ENCODE measurements around the gene RP9. TPM values are rescaled to one million over a fixed set of nuclear protein-coding genes. Genes with fewer than 3 reads are reported as not detected.

The RP9 gene
- total and polyA plus RNA-seq, 9 donors, result 6.2 to 24.2 (median 11.3) TPM

DNA sequence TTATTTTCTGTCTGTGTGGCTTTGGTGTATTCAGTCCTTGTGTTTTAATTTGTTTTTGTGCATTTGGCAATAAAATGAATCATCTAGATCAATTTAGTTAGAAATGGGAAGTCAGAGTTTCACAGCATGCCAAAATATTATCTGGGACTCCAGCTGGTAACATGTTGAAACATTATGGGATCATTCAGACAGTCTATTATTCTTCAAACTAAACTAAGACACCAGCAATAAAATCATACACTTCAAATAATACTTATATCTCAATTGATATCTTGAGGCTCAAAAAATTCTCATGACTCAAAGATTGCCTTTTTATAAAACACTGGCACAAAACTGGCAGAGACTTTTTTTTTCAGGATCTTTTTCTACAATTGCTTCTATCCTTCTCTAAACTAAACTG is 5.8 kb upstream of the RP9 start:
- Histone ChIP-seq H3K4me1 (ENCODE audit: insufficient read depth) (no peaks in the 10 kb centered on the region), H3K4me3 (no peak overlapping the region), H3K27ac (no peak overlapping the region), H3K27me3 (no peaks in the 10 kb centered on the region), H3K9me3 (no peaks in the 10 kb centered on the region), H3K36me3 (no peaks in the 10 kb centered on the region)
- TF ChIP-seq POLR2A (IDR thresholded peaks at IDR 0.05) (no peak), EP300 (IDR thresholded peaks at IDR 0.05) (no peak)
- TF ChIP-seq, protein P1, sequence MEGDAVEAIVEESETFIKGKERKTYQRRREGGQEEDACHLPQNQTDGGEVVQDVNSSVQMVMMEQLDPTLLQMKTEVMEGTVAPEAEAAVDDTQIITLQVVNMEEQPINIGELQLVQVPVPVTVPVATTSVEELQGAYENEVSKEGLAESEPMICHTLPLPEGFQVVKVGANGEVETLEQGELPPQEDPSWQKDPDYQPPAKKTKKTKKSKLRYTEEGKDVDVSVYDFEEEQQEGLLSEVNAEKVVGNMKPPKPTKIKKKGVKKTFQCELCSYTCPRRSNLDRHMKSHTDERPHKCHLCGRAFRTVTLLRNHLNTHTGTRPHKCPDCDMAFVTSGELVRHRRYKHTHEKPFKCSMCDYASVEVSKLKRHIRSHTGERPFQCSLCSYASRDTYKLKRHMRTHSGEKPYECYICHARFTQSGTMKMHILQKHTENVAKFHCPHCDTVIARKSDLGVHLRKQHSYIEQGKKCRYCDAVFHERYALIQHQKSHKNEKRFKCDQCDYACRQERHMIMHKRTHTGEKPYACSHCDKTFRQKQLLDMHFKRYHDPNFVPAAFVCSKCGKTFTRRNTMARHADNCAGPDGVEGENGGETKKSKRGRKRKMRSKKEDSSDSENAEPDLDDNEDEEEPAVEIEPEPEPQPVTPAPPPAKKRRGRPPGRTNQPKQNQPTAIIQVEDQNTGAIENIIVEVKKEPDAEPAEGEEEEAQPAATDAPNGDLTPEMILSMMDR (IDR thresholded peaks at IDR 0.05), result no peak
- intact Hi-C loops (cut with DNase I), result no loop called here
- DNase-seq, result no peak

GRCh38 chr7:33111614-33112013 is 2.4 kb upstream of the RP9 start:
- Histone ChIP-seq H3K36me3 (no peaks in the 10 kb centered on the region), H3K27ac (no peak overlapping the region), H3K27me3 (no peaks in the 10 kb centered on the region), H3K4me1 (ENCODE audit: insufficient read depth) (peaks cover 4% of the 10 kb centered on the region), H3K9me3 (no peaks in the 10 kb centered on the region), H3K4me3 (no peak overlapping the region)
- TF ChIP-seq POLR2A (IDR thresholded peaks at IDR 0.05) (no peak), EP300 (IDR thresholded peaks at IDR 0.05) (no peak)
- TF ChIP-seq, protein P1 (IDR thresholded peaks at IDR 0.05), result no peak
- no peak for DNase-seq
- 65 to 75% (median 72%) methylated on average over 3 of the region's 3 CpGs for WGBS, 3 donors
- intact Hi-C loops (cut with DNase I), result no loop called here

DNA sequence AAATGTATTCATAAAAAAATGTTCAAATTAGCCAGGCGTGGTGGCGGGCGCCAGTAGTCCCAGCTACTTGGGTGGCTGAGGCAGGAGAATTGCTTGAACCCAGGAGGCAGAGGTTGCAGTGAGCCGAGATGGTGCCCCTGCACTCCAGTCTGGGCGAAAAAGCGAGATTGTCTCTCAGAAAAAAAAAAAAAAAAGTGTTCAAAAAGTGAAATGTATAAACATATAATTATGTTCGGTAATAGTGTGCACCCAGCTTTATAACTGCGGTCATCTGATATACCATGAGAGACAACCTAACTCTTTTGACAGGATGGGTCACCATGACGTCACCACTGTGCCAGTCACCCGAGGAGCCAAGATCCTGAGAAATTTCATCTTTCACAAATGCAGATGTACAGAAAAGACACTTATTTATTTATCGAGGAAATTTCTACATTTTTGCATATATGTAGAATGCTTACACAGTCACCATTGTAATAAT is 594 bp upstream of the RP9 start:
- no peak for DNase-seq
- intact Hi-C loops (cut with DNase I), result loop anchor here in 1 of 4 donors (10.0 kb wide), 1 partner anchor 345 kb away; no protein-coding TSS in a partner anchor

GRCh38 chr7:33108554-33109004 is 625 bp downstream of the RP9 start:
- no peak for TF ChIP-seq POLR2A (IDR thresholded peaks at IDR 0.05)
- no peak for TF ChIP-seq EP300 (IDR thresholded peaks at IDR 0.05)
- TF ChIP-seq, protein P1 (IDR thresholded peaks at IDR 0.05), result no peak
- Histone ChIP-seq H3K9me3 (no peaks in the 10 kb centered on the region), H3K27ac (peak overlapping the region in 1 of 2 donors; percentile 18), H3K4me1 (ENCODE audit: insufficient read depth) (peaks cover 4% of the 10 kb centered on the region), H3K4me3 (peak overlapping the region; percentile 70), H3K27me3 (no peaks in the 10 kb centered on the region), H3K36me3 (no peaks in the 10 kb centered on the region)
- no peak for DNase-seq
- intact Hi-C loops (cut with DNase I), result loop anchor here in 1 of 4 donors (10.0 kb wide), 1 partner anchor 344 kb away; no protein-coding TSS in a partner anchor
- WGBS, 3 donors, result 0 to 1% (median 1%) methylated on average over 10 of the region's 10 CpGs

More for the DNA sequence above, 594 bp upstream of the RP9 start:
- H3K4me3 ChIP-seq, result peak overlapping the region; percentile 70
- H3K9me3 ChIP-seq, result no peaks in the 10 kb centered on the region
- WGBS, 3 donors, result 9 to 12% (median 10%) methylated on average over 11 of the region's 11 CpGs
- H3K27ac ChIP-seq, result peak overlapping the region in 1 of 2 donors; percentile 18
- H3K36me3 ChIP-seq, result no peaks in the 10 kb centered on the region
- H3K27me3 ChIP-seq, result no peaks in the 10 kb centered on the region
- H3K4me1 ChIP-seq (ENCODE audit: insufficient read depth), result peaks cover 4% of the 10 kb centered on the region
- no peak for TF ChIP-seq POLR2A (IDR thresholded peaks at IDR 0.05)
- TF ChIP-seq, protein P1 (IDR thresholded peaks at IDR 0.05), result no peak
- no peak for TF ChIP-seq EP300 (IDR thresholded peaks at IDR 0.05)

Data from ovary (tissue), 9 donors.